B cell (primary cell): ENCODE measurements around the gene SEMA4A. TPM values are rescaled to one million over a fixed set of nuclear protein-coding genes. Genes with fewer than 3 reads are reported as not detected.
"Not testable (repeated sequence)": the region's sequence is repeated elsewhere in the genome, so short reads cannot be mapped to it uniquely, and the experiment has no call there.

Experiments
- ATAC-seq: fragments of 200-7000 bp; cut with Tn5 transposase; one replicate; pipeline ENCODE4 v1.10.0; 2021; ENCODE audit warnings: low read depth, mild to moderate bottlenecking, moderate number of reproducible peaks, moderate library complexity
- CTCF ChIA-PET: fragments of 350-600 bp; sonication (Branson Sonifier 250); formaldehyde crosslinking; loops from one replicate; lab custom pipeline; 2021; ENCODE audit warnings: antibody characterized with exemption, inconsistent platforms; lab: Charles Lee
- POLR2A ChIA-PET: fragments of 350-600 bp; sonication (Branson Sonifier 250); formaldehyde crosslinking; loops from one replicate; lab custom pipeline; 2021; ENCODE audit warnings: antibody characterized with exemption; lab: Charles Lee
- DNase-seq: peaks from one replicate; pipeline ENCODE4 v3.0.0; 2013
- H2AFZ ChIP-seq: 2 replicates; pipeline ENCODE4 v1.6.1; 2012; ENCODE audit warnings: mild to moderate bottlenecking, low read depth, low read length; ENCODE audit not compliant: insufficient read depth, poor library complexity, severe bottlenecking
- H3K27ac ChIP-seq, 2 donors: 1 replicate in 1 of 2; 2 replicates in 1 of 2; pipeline ENCODE4 v1.5.1; 2012 to 2013; ENCODE audit warnings: low read length in 2 of 2, mild to moderate bottlenecking in 2 of 2, moderate library complexity in 1 of 2
- H3K27me3 ChIP-seq, 4 experiments: fragments of 200-600 bp in 1 of 4; sonication (generic) in 1 of 4; replicated peaks in 1 of 4; 1 replicate in 2 of 4; 2 replicates in 2 of 4; pipeline versions ENCODE4 v1.6.1 to v1.7.0; 2013 to 2016; ENCODE audit warnings: low read length in 3 of 4, mild to moderate bottlenecking in 2 of 4, mixed read lengths in 1 of 4, moderate library complexity in 1 of 4; ENCODE audit not compliant: insufficient read depth in 4 of 4, control insufficient read depth in 3 of 4; ENCODE audit errors: control extremely low read depth in 1 of 4
- H3K36me3 ChIP-seq, 2 experiments: replicated peaks in 1 of 2; 1 replicate in 1 of 2; 2 replicates in 1 of 2; pipeline versions ENCODE4 v1.6.1 to v1.7.1; 2013; ENCODE audit warnings: low read length in 1 of 2; ENCODE audit not compliant: insufficient read depth in 2 of 2, control insufficient read depth in 1 of 2; ENCODE audit errors: control extremely low read depth in 1 of 2, extremely low read depth in 1 of 2
- H3K4me1 ChIP-seq, 2 donors: fragments of 200-600 bp in 1 of 2; sonication (generic) in 1 of 2; 1 replicate in 1 of 2; 2 replicates in 1 of 2; pipeline versions ENCODE4 v1.5.1 to v1.6.1; 2013 to 2017; ENCODE audit warnings: low read length in 2 of 2; ENCODE audit not compliant: control insufficient read depth in 2 of 2, insufficient read depth in 2 of 2
- H3K4me2 ChIP-seq: replicated peaks from 2 replicates; pipeline ENCODE3; 2012; ENCODE audit warnings: mild to moderate bottlenecking, low read depth, low read length; ENCODE audit not compliant: poor library complexity, severe bottlenecking
- H3K4me3 ChIP-seq, 5 experiments: fragments of 200-600 bp in 1 of 5; sonication (generic) in 1 of 5; 1 replicate in 3 of 5; 2 replicates in 2 of 5; pipeline versions ENCODE4 v1.5.1 to v1.7.0; 2011 to 2016; ENCODE audit warnings: low read length in 4 of 5, mild to moderate bottlenecking in 4 of 5, low read depth in 2 of 5, control low read depth in 1 of 5, moderate library complexity in 1 of 5; ENCODE audit not compliant: insufficient read depth in 1 of 5; ENCODE audit errors: control extremely low read depth in 1 of 5, extremely low read depth in 1 of 5
- H3K79me2 ChIP-seq: fragments of 200-600 bp; sonication (generic); one replicate; pipeline ENCODE4 v1.6.0; 2016; ENCODE audit warnings: low read length; ENCODE audit not compliant: control insufficient read depth, insufficient read depth
- H3K9ac ChIP-seq: fragments of 200-600 bp; sonication (generic); 2 replicates; pipeline ENCODE4 v1.6.1; 2017; ENCODE audit warnings: mild to moderate bottlenecking, low read length, moderate library complexity
- H3K9me3 ChIP-seq, 3 donors: one replicate each; pipeline versions ENCODE4 v1.6.1 to v1.7.1; 2013; ENCODE audit warnings: low read length in 2 of 3; ENCODE audit not compliant: control insufficient read depth in 2 of 3, insufficient read depth in 1 of 3; ENCODE audit errors: control extremely low read depth in 1 of 3
- H4K20me1 ChIP-seq: 2 replicates; pipeline ENCODE4 v1.6.0; 2012; ENCODE audit warnings: mild to moderate bottlenecking, low read length; ENCODE audit not compliant: insufficient read depth, control insufficient read depth, poor library complexity, severe bottlenecking
- H3K27ac Mint-ChIP-seq: one replicate; pipeline ENCODE4 v1.8.0; 2021; ENCODE audit warnings: mixed read lengths
- H3K27me3 Mint-ChIP-seq: one replicate; pipeline ENCODE4 v1.8.0; 2021; ENCODE audit warnings: mixed read lengths
- H3K4me1 Mint-ChIP-seq: one replicate; pipeline ENCODE4 v1.8.0; 2021; ENCODE audit warnings: mixed read lengths
- H3K4me3 Mint-ChIP-seq: one replicate; pipeline ENCODE4 v1.8.0; 2021; ENCODE audit warnings: mixed read lengths
- H3K9me3 Mint-ChIP-seq: one replicate; pipeline ENCODE4 v1.8.0; 2022; ENCODE audit warnings: mixed read lengths; ENCODE audit not compliant: insufficient read depth
- CTCF ChIP-seq: fragments of 200-600 bp; IDR thresholded peaks from one replicate; pipeline ENCODE4 v1.8.0; 2022; ENCODE audit warnings: antibody characterized with exemption, mild to moderate bottlenecking
- EZH2 ChIP-seq: IDR thresholded peaks from 2 replicates; pipeline ENCODE4 v1.6.1; 2012; ENCODE audit warnings: borderline replicate concordance, low read depth, mild to moderate bottlenecking, moderate library complexity, low read length; ENCODE audit not compliant: insufficient read depth, poor library complexity, severe bottlenecking
- WGBS: methylation state at CpG from one replicate; pipeline ENCODE4 v1.1.5; 2013; ENCODE audit warnings: missing lambda C conversion rate; ENCODE audit not compliant: insufficient coverage; 5-methylcytosine and 5-hydroxymethylcytosine counted together
- intact Hi-C: fragments of 100-400 bp; cut with micrococcal nuclease; formaldehyde crosslinking; loops from one replicate; pipeline ENCODE4 v1.10.0; 2022
- polyA plus RNA-seq: library from polyadenylated mRNA; depleted of rRNA; stranded (reverse); fragments of >200 nt; gene quantifications from 2 replicates; pipeline ENCODE4 v1.2.3, GENCODE V29; 2012
- total RNA-seq, 2 donors: library from RNA; stranded (reverse); fragments of 120-200 nt in 1 of 2; gene quantifications; 1 replicate in 1 of 2; 2 replicates in 1 of 2; pipeline versions ENCODE4 v1.2.3 to v1.2.4, GENCODE V29; 2013 to 2022

Gene SEMA4A
- total and polyA plus RNA-seq, 2 donors (not counting 1 experiment from before 2014, with no cell fraction given) = 9.2 to 15.5 TPM

DNA sequence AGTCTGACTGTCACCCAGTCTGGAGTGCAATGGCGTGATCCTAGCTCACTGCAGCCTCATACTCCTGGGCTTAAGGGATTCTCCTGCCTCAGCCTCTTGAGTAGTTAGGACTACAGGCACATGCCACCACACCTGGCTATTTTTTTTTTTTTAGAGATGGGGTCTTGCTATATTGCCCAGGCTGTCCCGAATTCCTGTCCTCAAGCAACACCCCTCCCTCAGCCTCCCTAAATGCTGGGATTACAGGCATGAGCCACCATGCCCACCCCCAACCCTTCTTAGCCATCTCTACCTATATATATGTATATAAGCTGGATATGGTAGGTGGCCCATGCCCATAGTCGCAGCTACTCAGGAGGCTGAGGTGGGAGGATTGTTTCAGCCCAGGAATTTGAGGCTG, 27.1 kb downstream of the SEMA4A start:
- H3K4me1 Mint-ChIP-seq = peaks cover 5% of the 10 kb centered on the region
- ATAC-seq (no peak), DNase-seq (no peak)
- intact Hi-C loops = no loop called here
- no peak overlapping the region for H3K4me3 Mint-ChIP-seq
- WGBS = 88% methylated on average over 1 of the region's 3 CpGs
- ChIA-PET POLR2A (no interaction called here), CTCF (no interaction called here)
- Histone ChIP-seq H3K9me3 (no peaks in the 10 kb centered on the region), H3K36me3 (peaks cover 0 to 3% of the 10 kb centered on the region in 2 experiments), H3K27me3 (no peaks in the 10 kb centered on the region), H3K4me1 (no peaks in the 10 kb centered on the region), H4K20me1 (no peaks in the 10 kb centered on the region), H3K27ac (no peak overlapping the region), H3K4me2 (no peak overlapping the region), H3K4me3 (no peak overlapping the region), H3K79me2 (no peaks in the 10 kb centered on the region), H3K9ac (no peak overlapping the region), H2AFZ (no peak overlapping the region)
- no peak for TF ChIP-seq CTCF
- TF ChIP-seq EZH2 = no peak
- no peaks in the 10 kb centered on the region for H3K27me3 Mint-ChIP-seq
- H3K27ac Mint-ChIP-seq = no peak overlapping the region
- H3K9me3 Mint-ChIP-seq = no peaks in the 10 kb centered on the region

DNA sequence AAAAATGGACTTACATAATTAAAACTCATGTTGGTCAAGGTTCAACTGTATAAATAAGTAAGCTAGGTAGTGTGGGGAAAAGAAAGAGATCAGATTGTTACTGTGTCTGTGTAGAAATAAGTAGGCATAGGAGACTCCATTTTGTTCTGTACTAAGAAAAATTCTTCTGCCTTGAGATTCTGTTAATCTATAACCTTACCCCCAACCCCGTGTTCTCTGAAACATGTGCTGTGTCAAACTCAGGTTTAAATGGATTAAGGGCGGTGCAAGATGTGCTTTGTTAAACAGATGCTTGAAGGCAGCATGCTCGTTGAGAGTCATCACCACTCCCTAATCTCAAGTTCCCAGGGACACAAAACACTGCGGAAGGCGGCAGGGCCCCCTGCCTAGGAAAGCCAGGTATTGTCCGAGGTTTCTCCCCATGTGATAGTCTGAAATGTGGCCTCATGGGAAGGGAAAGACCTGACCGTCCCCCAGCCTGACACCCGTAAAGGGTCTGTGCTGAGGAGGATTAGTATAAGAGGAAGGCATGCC, 28.1 kb downstream of the SEMA4A start:
- H2AFZ ChIP-seq, ATAC-seq, H3K79me2 ChIP-seq, POLR2A ChIA-PET, H3K4me1 Mint-ChIP-seq, H3K27ac ChIP-seq, H3K27me3 ChIP-seq, H3K4me2 ChIP-seq, intact Hi-C loops, CTCF ChIA-PET, H3K4me3 ChIP-seq, H3K9me3 Mint-ChIP-seq, DNase-seq, H3K27me3 Mint-ChIP-seq, H3K4me1 ChIP-seq, H3K4me3 Mint-ChIP-seq, H3K27ac Mint-ChIP-seq, H3K36me3 ChIP-seq, H3K9me3 ChIP-seq, H4K20me1 ChIP-seq, H3K9ac ChIP-seq: not testable (repeated sequence)
- 95% methylated on average over 3 of the region's 8 CpGs for whole genome bisulfite sequencing

GRCh38 chr1:156182010-156182779, 28.8 kb downstream of the SEMA4A start:
- H3K27ac Mint-ChIP-seq, H3K4me2 ChIP-seq, H3K4me1 Mint-ChIP-seq, H3K4me3 ChIP-seq, H3K9me3 Mint-ChIP-seq, DNase-seq, H3K4me1 ChIP-seq, H3K36me3 ChIP-seq, H4K20me1 ChIP-seq, H3K27me3 ChIP-seq, H3K27ac ChIP-seq, ATAC-seq, H3K27me3 Mint-ChIP-seq, H3K9me3 ChIP-seq, H3K4me3 Mint-ChIP-seq, H3K9ac ChIP-seq, POLR2A ChIA-PET, intact Hi-C loops, H2AFZ ChIP-seq, H3K79me2 ChIP-seq: not testable (repeated sequence)
- 57% methylated on average over 1 of the region's 12 CpGs for WGBS
- CTCF ChIA-PET = interaction anchor here (0.7 kb wide), 1 partner anchor 22 kb away, joined by 4 read pairs; no protein-coding TSS in a partner anchor
